ENCODE data around the gene EIF4G3. TPM values are rescaled to one million over a fixed set of nuclear protein-coding genes. Genes with fewer than 3 reads are reported as not detected.

EIF4G3 gene
- total RNA-seq, 1 donor from 2014 or later, result 39.3 TPM

DNA sequence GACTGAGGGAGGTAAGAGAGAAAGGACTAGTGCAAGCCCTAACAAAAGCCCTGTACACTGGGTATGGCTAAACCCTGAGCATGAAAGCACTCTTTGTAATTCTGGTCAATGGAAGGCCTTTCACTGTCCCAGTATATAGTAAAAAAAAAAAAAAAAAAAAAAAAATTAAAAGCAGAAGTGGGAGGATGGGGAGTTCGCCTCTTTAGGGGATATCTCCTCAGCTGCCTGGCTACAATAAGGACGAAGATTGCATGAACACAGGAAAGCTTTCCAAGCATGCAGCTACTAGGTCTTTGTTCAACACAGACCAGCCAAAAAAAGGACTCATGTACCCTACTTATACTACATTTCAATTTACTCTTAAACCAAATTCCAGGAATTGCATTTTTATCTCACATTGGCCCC, 59.1 kb downstream of the EIF4G3 start:
- intact Hi-C loops (cut with DNase I), result no loop called here
- H3K4me1 ChIP-seq, result no peaks in the 10 kb centered on the region
- no peak overlapping the region for H3K27ac ChIP-seq
- H3K4me3 ChIP-seq, result no peak overlapping the region
- DNase-seq (ENCODE audit: extremely low spot score in 2 of 2), result no peak
- no peak for TF ChIP-seq POLR2A (IDR thresholded peaks at IDR 0.05)
- TF ChIP-seq POLR2AphosphoS5 (IDR thresholded peaks at IDR 0.05; ENCODE audit: insufficient read depth in 1 of 2, low read depth in 1 of 2), result no peak
- TF ChIP-seq, protein P1, sequence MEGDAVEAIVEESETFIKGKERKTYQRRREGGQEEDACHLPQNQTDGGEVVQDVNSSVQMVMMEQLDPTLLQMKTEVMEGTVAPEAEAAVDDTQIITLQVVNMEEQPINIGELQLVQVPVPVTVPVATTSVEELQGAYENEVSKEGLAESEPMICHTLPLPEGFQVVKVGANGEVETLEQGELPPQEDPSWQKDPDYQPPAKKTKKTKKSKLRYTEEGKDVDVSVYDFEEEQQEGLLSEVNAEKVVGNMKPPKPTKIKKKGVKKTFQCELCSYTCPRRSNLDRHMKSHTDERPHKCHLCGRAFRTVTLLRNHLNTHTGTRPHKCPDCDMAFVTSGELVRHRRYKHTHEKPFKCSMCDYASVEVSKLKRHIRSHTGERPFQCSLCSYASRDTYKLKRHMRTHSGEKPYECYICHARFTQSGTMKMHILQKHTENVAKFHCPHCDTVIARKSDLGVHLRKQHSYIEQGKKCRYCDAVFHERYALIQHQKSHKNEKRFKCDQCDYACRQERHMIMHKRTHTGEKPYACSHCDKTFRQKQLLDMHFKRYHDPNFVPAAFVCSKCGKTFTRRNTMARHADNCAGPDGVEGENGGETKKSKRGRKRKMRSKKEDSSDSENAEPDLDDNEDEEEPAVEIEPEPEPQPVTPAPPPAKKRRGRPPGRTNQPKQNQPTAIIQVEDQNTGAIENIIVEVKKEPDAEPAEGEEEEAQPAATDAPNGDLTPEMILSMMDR (IDR thresholded peaks at IDR 0.05), result no peak
- H3K36me3 ChIP-seq, result no peaks in the 10 kb centered on the region
- H3K27me3 ChIP-seq, result no peaks in the 10 kb centered on the region
- H3K9me3 ChIP-seq, result no peaks in the 10 kb centered on the region

DNA sequence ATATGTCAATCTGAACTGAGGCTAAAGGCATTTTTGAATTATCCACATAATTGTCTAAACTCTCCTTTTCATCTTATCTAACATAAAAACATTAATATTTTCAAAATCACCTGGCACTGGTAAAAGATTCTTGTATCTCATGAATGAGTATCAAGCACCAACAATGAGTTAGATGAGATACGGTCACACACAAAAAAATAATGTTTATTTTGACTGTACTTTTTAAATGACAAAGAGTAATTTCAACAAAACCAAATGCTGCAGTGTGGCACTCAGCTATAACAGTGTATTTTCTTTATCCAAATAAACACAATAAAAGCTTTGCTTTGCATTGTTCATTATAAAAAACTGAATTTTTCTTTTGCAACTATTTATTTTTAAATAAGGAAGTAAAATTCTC, 59.5 kb downstream of the EIF4G3 start:
- no peaks in the 10 kb centered on the region for H3K36me3 ChIP-seq
- DNase-seq (ENCODE audit: extremely low spot score in 2 of 2), result no peak
- H3K4me3 ChIP-seq, result no peak overlapping the region
- TF ChIP-seq, protein P1 (IDR thresholded peaks at IDR 0.05), result no peak
- TF ChIP-seq POLR2A (IDR thresholded peaks at IDR 0.05), result no peak
- TF ChIP-seq POLR2AphosphoS5 (IDR thresholded peaks at IDR 0.05; ENCODE audit: insufficient read depth in 1 of 2, low read depth in 1 of 2), result no peak
- H3K9me3 ChIP-seq, result no peaks in the 10 kb centered on the region
- no peaks in the 10 kb centered on the region for H3K27me3 ChIP-seq
- no peaks in the 10 kb centered on the region for H3K4me1 ChIP-seq
- no peak overlapping the region for H3K27ac ChIP-seq
- intact Hi-C loops (cut with DNase I), result no loop called here

DNA sequence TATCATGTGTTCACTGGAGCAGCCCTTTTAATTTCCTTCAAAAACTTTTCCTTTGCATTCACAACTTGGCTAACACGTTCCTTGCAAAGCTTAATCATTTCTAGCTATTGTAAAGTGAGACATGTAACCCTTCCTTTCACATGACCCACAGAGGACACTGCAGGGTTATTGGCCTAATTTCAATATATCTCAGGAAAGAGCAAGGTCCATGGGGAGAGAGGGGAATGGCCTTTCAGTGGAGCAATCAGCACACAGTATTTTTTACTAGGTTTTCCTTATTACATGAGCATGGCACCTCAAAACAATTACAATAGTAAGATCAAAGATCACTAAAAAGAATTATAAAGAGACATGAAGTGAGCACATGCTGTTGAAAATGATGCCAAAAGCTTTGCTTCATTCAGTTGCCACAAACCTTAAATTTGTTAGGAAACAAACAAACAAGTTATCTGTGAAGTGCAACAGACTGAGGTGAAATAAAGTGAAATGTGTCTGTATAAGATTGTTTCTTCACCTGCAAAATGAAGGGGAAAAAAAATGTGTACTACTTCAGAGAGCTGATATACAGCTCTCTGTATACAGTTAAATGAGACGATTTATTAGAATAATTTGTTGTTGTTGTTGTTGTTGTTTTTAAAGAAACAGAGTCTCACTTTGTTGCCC, 61.5 kb downstream of the EIF4G3 start:
- H3K4me1 ChIP-seq, result no peaks in the 10 kb centered on the region
- TF ChIP-seq POLR2A (IDR thresholded peaks at IDR 0.05) (no peak), POLR2AphosphoS5 (IDR thresholded peaks at IDR 0.05; ENCODE audit: insufficient read depth in 1 of 2, low read depth in 1 of 2) (no peak)
- TF ChIP-seq, protein P1 (IDR thresholded peaks at IDR 0.05), result no peak

DNA sequence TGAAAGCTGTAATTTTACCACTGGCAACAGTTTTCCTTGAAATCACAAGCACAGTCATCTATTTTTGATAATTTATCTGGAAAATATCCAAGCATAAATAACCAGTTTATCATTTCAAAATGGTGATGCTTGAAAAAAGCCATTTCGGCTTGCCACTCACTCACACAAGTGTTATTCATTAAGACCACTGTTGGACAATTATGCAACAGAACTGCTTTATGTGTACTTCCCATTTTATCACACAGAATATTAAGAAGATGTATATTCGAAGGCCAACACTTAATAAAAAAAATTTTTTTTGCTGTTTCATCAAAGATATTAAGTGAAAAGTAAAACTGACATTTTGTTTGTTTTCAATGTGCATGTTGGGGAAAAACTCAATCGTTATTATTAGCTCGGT, 62.3 kb downstream of the EIF4G3 start:
- Histone ChIP-seq H3K27ac (no peak overlapping the region), H3K36me3 (no peaks in the 10 kb centered on the region), H3K4me3 (no peak overlapping the region), H3K9me3 (no peaks in the 10 kb centered on the region), H3K27me3 (no peaks in the 10 kb centered on the region), H3K4me1 (no peaks in the 10 kb centered on the region)
- intact Hi-C loops (cut with DNase I), result no loop called here
- no peak for TF ChIP-seq POLR2AphosphoS5 (IDR thresholded peaks at IDR 0.05; ENCODE audit: insufficient read depth in 1 of 2, low read depth in 1 of 2)
- TF ChIP-seq POLR2A (IDR thresholded peaks at IDR 0.05), result no peak
- TF ChIP-seq, protein P1 (IDR thresholded peaks at IDR 0.05), result no peak
- no peak for DNase-seq (ENCODE audit: extremely low spot score in 2 of 2)

More for the DNA sequence above, 61.5 kb downstream of the EIF4G3 start:
- Histone ChIP-seq H3K27me3 (no peaks in the 10 kb centered on the region), H3K27ac (no peak overlapping the region), H3K36me3 (no peaks in the 10 kb centered on the region), H3K9me3 (no peaks in the 10 kb centered on the region), H3K4me3 (no peak overlapping the region)
- intact Hi-C loops (cut with DNase I), result no loop called here
- DNase-seq (ENCODE audit: extremely low spot score in 2 of 2), result no peak

DNA sequence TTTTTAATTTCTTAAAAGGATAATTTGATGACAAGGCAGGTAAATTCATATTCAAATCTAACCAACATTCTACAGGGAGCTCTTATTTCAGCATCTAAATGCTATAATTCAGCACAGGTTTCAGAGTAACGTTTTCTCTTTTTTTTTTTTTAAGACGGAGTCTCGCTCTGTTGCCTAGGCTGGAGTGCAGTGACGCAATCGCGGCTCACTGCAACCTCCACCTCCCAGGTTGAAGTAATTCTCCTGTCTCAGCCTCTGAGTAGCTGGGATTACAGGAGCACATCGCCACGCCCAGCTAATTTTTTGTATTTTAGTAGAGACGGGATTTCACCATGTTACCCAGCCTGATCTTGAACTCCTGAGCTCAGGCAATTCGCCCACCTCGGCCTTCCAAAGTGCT, 66.5 kb downstream of the EIF4G3 start:
- TF ChIP-seq POLR2A (IDR thresholded peaks at IDR 0.05), result no peak
- TF ChIP-seq POLR2AphosphoS5 (IDR thresholded peaks at IDR 0.05; ENCODE audit: insufficient read depth in 1 of 2, low read depth in 1 of 2), result no peak
- TF ChIP-seq, protein P1 (IDR thresholded peaks at IDR 0.05), result no peak
- intact Hi-C loops (cut with DNase I), result no loop called here
- H3K9me3 ChIP-seq, result no peaks in the 10 kb centered on the region
- no peak overlapping the region for H3K27ac ChIP-seq
- H3K36me3 ChIP-seq, result no peaks in the 10 kb centered on the region
- no peak overlapping the region for H3K4me3 ChIP-seq
- H3K27me3 ChIP-seq, result no peaks in the 10 kb centered on the region
- no peaks in the 10 kb centered on the region for H3K4me1 ChIP-seq
- no peak for DNase-seq (ENCODE audit: extremely low spot score in 2 of 2)
